K562 (cell line): Measurements from ENCODE around the gene ZFYVE26. TPM values are rescaled to one million over a fixed set of nuclear protein-coding genes. Genes with fewer than 3 reads are reported as not detected.

Source experiments
- ATAC-seq: fragments of 200-7000 bp; cut with Tn5 transposase; 3 replicates; pipeline ENCODE4 v1.9.1; 2020; ENCODE audit warnings: moderate library complexity
- BruUV-seq: library from RNA; stranded (reverse); fragments of 400-500 nt; replicated peaks from 2 replicates; lab custom pipeline; 2021; lab: Mats Ljungman, UMichigan
- CTCF ChIA-PET: fragments of 300-600 bp; formaldehyde crosslinking; extraction: SDS; loops from one replicate; lab custom pipeline; 2021; ENCODE audit warnings: low intra/inter-chr PET ratio; lab: Yijun Ruan, JAX
- POLR2A ChIA-PET: fragments of 300-600, 350-650 bp; sonication (Branson Sonifier 250); formaldehyde crosslinking; extraction: SDS; loops from one replicate; lab custom pipeline; 2021; ENCODE audit warnings: antibody characterized with exemption, inconsistent platforms; lab: Yijun Ruan, JAX
- DNase-seq, 4 experiments: peaks; one replicate each; pipeline versions ENCODE4 v3.0.0 to v3.0.0-alpha.2; 2011 to 2018; ENCODE audit warnings: low spot score in 3 of 4, mixed read lengths in 3 of 4; ENCODE audit errors: extremely low read depth in 1 of 4
- FAIRE-seq: peaks from 2 replicates; lab custom pipeline; 2011; peaks lifted over from hg19 to GRCh38; lab: Jason Lieb, UNC
- H2AFZ ChIP-seq: 2 replicates; pipeline ENCODE4 v1.6.0; 2011; ENCODE audit warnings: low read depth, low read length, control low read depth, inconsistent platforms
- H3K27ac ChIP-seq: fragments of 200-600 bp; 3 replicates; pipeline ENCODE4 v1.8.0; 2011; ENCODE audit warnings: low read depth, mild to moderate bottlenecking, control low read depth, inconsistent platforms, low read length, moderate library complexity, mixed read lengths; ENCODE audit errors: extremely low read depth
- H3K27me3 ChIP-seq, 2 experiments: fragments of 300-600 bp in 1 of 2; 2 replicates in 1 of 2; 3 replicates in 1 of 2; pipeline versions ENCODE4 v1.6.0 to v1.8.0; 2011; ENCODE audit warnings: inconsistent platforms in 2 of 2, low read length in 2 of 2, mild to moderate bottlenecking in 1 of 2, mixed read lengths in 1 of 2, moderate library complexity in 1 of 2; ENCODE audit not compliant: control insufficient read depth in 2 of 2, insufficient read depth in 2 of 2
- H3K36me3 ChIP-seq: fragments of 300-600 bp; 3 replicates; pipeline ENCODE4 v1.8.0; 2011; ENCODE audit warnings: mild to moderate bottlenecking, low read length, inconsistent platforms; ENCODE audit not compliant: control insufficient read depth, insufficient read depth
- H3K4me1 ChIP-seq, 2 experiments: fragments of 200-600 bp in 1 of 2; replicated peaks in 1 of 2; 2 replicates in 1 of 2; 3 replicates in 1 of 2; pipeline versions ENCODE4 v1.5.1 to v1.8.0; 2011; ENCODE audit warnings: inconsistent platforms in 2 of 2, low read length in 2 of 2, mild to moderate bottlenecking in 1 of 2, mixed read lengths in 1 of 2, moderate library complexity in 1 of 2; ENCODE audit not compliant: control insufficient read depth in 2 of 2, insufficient read depth in 2 of 2
- H3K4me2 ChIP-seq: 2 replicates; pipeline ENCODE4 v1.6.1; 2011; ENCODE audit warnings: low read length, control low read depth, inconsistent platforms, mixed read lengths; ENCODE audit not compliant: insufficient read depth
- H3K4me3 ChIP-seq: fragments of 200-600 bp; sonication (generic), shearing (Covaris generic); 2 replicates; pipeline ENCODE4 v1.5.1; 2016; ENCODE audit warnings: control low read depth, inconsistent platforms
- H3K79me2 ChIP-seq: fragments of 200-600 bp; 3 replicates; pipeline ENCODE4 v1.8.0; 2011; ENCODE audit warnings: low read length, inconsistent platforms; ENCODE audit not compliant: control insufficient read depth, insufficient read depth
- H3K9ac ChIP-seq, 2 experiments: 2 replicates each; pipeline versions ENCODE4 v1.6.0 to v1.6.1; 2011; ENCODE audit warnings: low read depth in 2 of 2, low read length in 2 of 2, control low read depth in 1 of 2, inconsistent platforms in 1 of 2, mild to moderate bottlenecking in 1 of 2, mixed read lengths in 1 of 2; ENCODE audit not compliant: insufficient read depth in 1 of 2
- H3K9me1 ChIP-seq: one replicate; pipeline ENCODE4 v1.6.0; 2011; ENCODE audit warnings: inconsistent platforms, mild to moderate bottlenecking, low read length, moderate library complexity; ENCODE audit not compliant: control insufficient read depth, insufficient read depth
- H3K9me3 ChIP-seq: replicated peaks from 2 replicates; pipeline ENCODE4 v1.5.1; 2011; ENCODE audit warnings: low read depth, low read length, inconsistent platforms; ENCODE audit not compliant: control insufficient read depth, insufficient read depth
- H4K20me1 ChIP-seq: replicated peaks from 2 replicates; pipeline ENCODE4 v1.6.1; 2011; ENCODE audit warnings: low read length, inconsistent platforms, mixed read lengths; ENCODE audit not compliant: control insufficient read depth, insufficient read depth
- E2F6 ChIP-seq, 2 experiments: IDR thresholded peaks; 2 replicates each; pipeline ENCODE4 v1.6.1; 2011; ENCODE audit warnings: borderline replicate concordance in 1 of 2, control low read depth in 1 of 2, low read depth in 1 of 2, low read length in 1 of 2, mild to moderate bottlenecking in 1 of 2, mixed read lengths in 1 of 2, moderate library complexity in 1 of 2; ENCODE audit not compliant: insufficient read depth in 1 of 2, insufficient read length in 1 of 2, poor library complexity in 1 of 2, severe bottlenecking in 1 of 2; ENCODE audit errors: extremely low read depth in 1 of 2
- FOXO4 ChIP-seq: fragments of 450-650 bp; formaldehyde crosslinking; IDR thresholded peaks from 2 replicates; pipeline ENCODE4 v1.4.0; 2020; ENCODE audit warnings: mild to moderate bottlenecking, moderate library complexity
- NKRF ChIP-seq: fragments of 450-650 bp; IDR thresholded peaks from 2 replicates; pipeline ENCODE4 v1.6.1; 2016; ENCODE audit warnings: borderline replicate concordance
- ZNF551 ChIP-seq: fragments of 250-450 bp; sonication (Bioruptor Pico); IDR thresholded peaks from 2 replicates; pipeline ENCODE4 v1.5.0; 2021; ENCODE audit warnings: mild to moderate bottlenecking, moderate library complexity
- ZNF609 ChIP-seq: sonication (generic); formaldehyde crosslinking; IDR thresholded peaks from 2 replicates; pipeline ENCODE4 v1.8.1; 2023; ENCODE audit warnings: missing genetic modification reagents, mild to moderate bottlenecking, borderline replicate concordance
- in situ Hi-C: fragments of 300-500 bp; cut with MboI; formaldehyde crosslinking; loops from 4 replicates; pipeline ENCODE4 v1.15.0; 2018; ENCODE audit warnings: inconsistent platforms, mixed read lengths
- intact Hi-C: fragments of 100-400 bp; cut with micrococcal nuclease; formaldehyde crosslinking; loops from 2 replicates; pipeline ENCODE4 v1.14.2; 2022
- polyA plus RNA-seq, 8 experiments: library from polyadenylated mRNA; depleted of rRNA in 4 of 8; stranded (reverse) in 5 of 8; unstranded in 3 of 8; fragments of >200 nt; fragmentation: Nextera tagmentation in 2 of 8; fragmentation: Illumina TruSeq in 1 of 8; extraction: Ambion mirVana in 2 of 8; extraction: Trizol in 1 of 8; gene quantifications; 2 replicates each; pipeline versions ENCODE4 v1.2.1 to v1.2.3, GENCODE V29; 2011 to 2014; ENCODE audit warnings: inconsistent platforms in 1 of 8, missing spikeins in 1 of 8
- total RNA-seq, 7 experiments: library from RNA; depleted of rRNA in 6 of 7; stranded (reverse); fragments of >200 nt in 6 of 7; fragmentation: Illumina TruSeq in 2 of 7; extraction: Trizol in 2 of 7; gene quantifications; 2 replicates each; pipeline versions ENCODE4 v1.2.1 to v1.2.3, GENCODE V29; 2011 to 2021; ENCODE audit warnings: low replicate concordance in 1 of 7

ZFYVE26 gene
- total and polyA plus RNA-seq, 9 of the 15 experiments (the other 6 are each of a cell fraction or from before 2014, with no cell fraction given), result 0.32 to 9.1 (median 5.9) TPM

GRCh38 chr14:67835596-67835995 lies 19.2 kb upstream of the ZFYVE26 start:
- no peak for FAIRE-seq
- Histone ChIP-seq H3K27me3 (no peaks in the 10 kb centered on the region), H2AFZ (no peak overlapping the region), H3K9ac (no peak overlapping the region), H3K4me2 (no peak overlapping the region), H3K79me2 (no peaks in the 10 kb centered on the region), H3K27ac (no peak overlapping the region), H3K9me3 (no peaks in the 10 kb centered on the region), H3K4me1 (no peaks in the 10 kb centered on the region), H3K36me3 (peaks cover 16% of the 10 kb centered on the region; the same call in 1 of the 3 replicates), H3K9me1 (no peaks in the 10 kb centered on the region), H3K4me3 (no peak overlapping the region), H4K20me1 (no peaks in the 10 kb centered on the region)
- POLR2A ChIA-PET, result no interaction called here
- BruUV-seq, result no TSS peak
- DNase-seq, result no peak
- intact Hi-C loops, result no loop called here
- in situ Hi-C loops, result no loop called here
- ATAC-seq, result no peak
- TF ChIP-seq E2F6 (IDR thresholded peaks at IDR 0.05; ENCODE audit: borderline replicate concordance in 1 of 2, extremely low read depth in 1 of 2, insufficient read depth in 1 of 2, insufficient read length in 1 of 2, low read depth in 1 of 2, low read length in 1 of 2, poor library complexity in 1 of 2, severe bottlenecking in 1 of 2), result no peak
- no peak for TF ChIP-seq ZNF551
- TF ChIP-seq ZNF609 (CRISPR knock-in tag), result no peak
- TF ChIP-seq NKRF, result no peak
- no peak for TF ChIP-seq FOXO4 (CRISPR knock-in tag)
- CTCF ChIA-PET, result no interaction called here
